ENCODE measurements around the gene PHF20.
"Not testable (repeated sequence)": the region's sequence is repeated elsewhere in the genome, so short reads cannot be mapped to it uniquely, and the experiment has no call there.

Gene PHF20

DNA sequence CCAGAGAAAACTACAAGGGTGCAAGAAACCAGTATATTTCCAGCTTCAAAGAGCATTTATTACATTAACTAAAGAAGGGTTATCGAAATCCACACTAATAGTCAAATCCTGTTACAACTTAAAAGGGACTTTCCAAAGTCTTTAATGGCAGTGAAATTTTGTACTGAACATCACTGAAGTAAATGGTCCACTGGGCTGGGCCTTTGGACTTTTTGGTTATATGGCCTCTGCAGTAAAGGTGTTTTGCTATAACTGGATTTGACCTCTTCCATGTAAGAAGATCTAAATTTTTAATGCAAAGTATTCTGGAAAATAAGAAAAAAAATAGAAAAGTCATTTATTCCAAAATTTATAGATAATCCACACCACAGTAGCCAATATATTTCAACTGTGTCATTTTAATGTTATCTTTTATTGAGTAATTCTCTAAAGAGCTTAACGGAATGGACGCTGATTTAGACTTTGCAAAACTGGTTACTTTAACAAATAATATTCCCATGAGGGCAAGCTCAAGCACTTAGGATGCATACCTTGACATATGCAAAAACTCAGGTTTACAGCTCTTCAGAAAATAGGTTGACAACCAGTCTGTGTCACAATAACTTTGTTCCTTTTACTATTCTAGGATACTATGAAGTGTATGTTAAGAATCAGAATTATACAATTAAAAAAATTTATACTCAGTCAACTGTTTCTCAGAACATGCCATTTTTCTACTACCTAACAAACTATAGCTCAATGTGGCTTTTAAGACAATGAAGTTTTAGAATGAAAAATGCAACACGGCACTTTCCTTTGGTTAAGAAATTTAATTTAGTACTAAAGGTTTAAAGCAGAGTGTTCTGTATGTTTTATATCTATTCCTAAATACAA, 36.8 kb upstream of the PHF20 start:
- Mint-ChIP-seq H3K36me3 (ENCODE audit: low read depth) (peaks cover 88% of the 10 kb centered on the region), H3K4me1 (ENCODE audit: low read depth) (peaks cover 96% of the 10 kb centered on the region), H3K27me3 (no peaks in the 10 kb centered on the region), H3K27ac (peak overlapping the region; percentile 38), H3K4me3 (peak overlapping the region; percentile 59), H3K9me3 (no peaks in the 10 kb centered on the region)

DNA sequence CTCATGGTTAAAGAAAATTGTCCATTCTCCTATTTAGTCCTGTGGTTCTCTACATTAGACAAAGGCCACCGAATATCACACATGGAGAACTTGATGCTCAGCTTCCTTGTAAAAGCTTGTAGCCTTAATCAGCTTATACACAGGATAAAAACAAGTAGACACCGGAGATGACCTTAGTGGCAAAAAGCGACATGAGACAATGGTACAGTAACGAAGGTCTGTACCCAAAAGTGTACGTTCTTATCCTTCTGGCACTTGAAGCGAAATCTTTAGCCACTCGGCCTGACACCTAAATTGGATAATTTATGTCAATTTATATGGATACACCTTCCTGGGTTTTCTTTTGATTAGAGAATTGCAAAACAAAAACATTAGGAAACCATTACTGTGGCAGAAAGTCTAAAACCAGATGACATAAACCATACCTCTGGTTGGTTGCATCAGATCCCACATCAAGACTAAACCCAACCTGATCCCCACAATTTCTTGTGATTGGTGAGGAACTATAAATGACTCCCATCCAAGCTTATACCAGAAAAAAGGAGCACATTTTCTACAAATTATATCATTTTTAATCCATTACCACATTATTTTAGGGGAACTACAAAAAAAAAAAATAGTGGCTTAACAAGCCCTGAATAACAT, 35.9 kb upstream of the PHF20 start:
- Mint-ChIP-seq H3K4me3 (peak overlapping the region; percentile 68), H3K4me1 (ENCODE audit: low read depth) (peaks cover 93% of the 10 kb centered on the region), H3K27me3 (no peaks in the 10 kb centered on the region), H3K27ac (peak overlapping the region; percentile 83), H3K36me3 (ENCODE audit: low read depth) (peaks cover 88% of the 10 kb centered on the region), H3K9me3 (no peaks in the 10 kb centered on the region)

DNA sequence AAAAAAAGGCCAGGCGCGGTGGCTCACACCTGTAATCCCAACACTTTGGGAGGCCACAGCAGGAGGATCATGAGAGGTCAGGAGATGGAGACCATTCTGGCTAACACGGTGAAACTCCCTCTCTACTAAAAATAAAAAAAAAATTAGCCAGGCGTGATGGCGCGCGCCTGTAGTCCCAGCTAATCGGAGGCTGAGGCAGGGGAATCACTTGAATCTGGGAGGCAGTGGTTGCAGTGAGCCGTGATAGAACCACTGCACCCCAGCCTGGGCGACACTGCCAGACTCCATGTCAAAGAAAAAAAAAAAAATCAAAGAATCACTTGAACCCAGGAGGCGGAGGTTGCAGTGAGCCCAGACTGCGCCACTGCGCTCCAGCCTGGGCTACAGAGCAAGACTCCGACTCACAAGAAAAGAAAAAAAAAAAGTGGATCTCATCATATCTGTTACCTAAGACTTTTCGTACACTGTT, 33.9 kb upstream of the PHF20 start:
- Mint-ChIP-seq H3K27me3 (no peaks in the 10 kb centered on the region), H3K4me1 (ENCODE audit: low read depth) (peaks cover 80% of the 10 kb centered on the region), H3K9me3 (no peaks in the 10 kb centered on the region), H3K36me3 (ENCODE audit: low read depth) (peaks cover 80% of the 10 kb centered on the region), H3K4me3 (peak overlapping the region; percentile 83), H3K27ac (peak overlapping the region; percentile 86)

DNA sequence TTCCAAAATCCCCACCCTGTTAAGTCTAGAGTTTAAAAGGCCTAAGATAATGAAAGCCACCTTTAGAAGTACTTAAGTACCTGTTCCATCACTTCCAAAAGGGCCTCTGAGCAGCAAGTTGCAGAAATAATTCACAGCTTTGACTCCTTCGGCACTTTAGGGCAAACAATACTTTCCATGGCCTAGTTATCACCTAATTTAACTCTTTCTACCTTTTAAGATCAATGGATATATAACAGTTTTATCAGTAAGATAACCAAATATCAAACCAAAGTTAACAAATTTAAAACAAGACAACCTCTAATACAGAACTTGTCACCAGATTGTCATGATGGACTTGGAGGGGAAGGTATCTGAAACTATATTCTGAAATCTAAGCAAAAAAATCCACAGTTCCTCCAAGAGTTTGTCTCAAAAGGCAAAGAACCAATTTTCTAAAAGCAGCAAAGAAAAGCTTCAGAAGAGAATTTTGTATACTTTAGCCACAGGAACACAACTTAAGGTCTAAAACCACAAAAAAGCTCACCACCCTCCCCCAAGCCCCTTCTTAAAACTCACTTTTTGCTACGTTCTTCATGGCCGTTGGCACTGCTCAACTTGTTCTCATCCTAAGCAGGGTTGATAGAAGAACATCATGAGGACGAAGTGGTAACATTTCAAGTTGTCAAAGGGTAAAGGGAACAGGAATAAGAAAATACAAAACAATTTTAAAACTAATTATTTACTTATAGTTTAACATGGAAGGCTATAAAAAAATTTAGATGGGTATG, 33.2 kb upstream of the PHF20 start:
- peaks cover 73% of the 10 kb centered on the region for H3K36me3 Mint-ChIP-seq (ENCODE audit: low read depth)
- H3K4me3 Mint-ChIP-seq, result peak overlapping the region; percentile 83
- H3K27me3 Mint-ChIP-seq, result no peaks in the 10 kb centered on the region
- H3K27ac Mint-ChIP-seq, result peak overlapping the region; percentile 86
- no peaks in the 10 kb centered on the region for H3K9me3 Mint-ChIP-seq
- peaks cover 80% of the 10 kb centered on the region for H3K4me1 Mint-ChIP-seq (ENCODE audit: low read depth)

DNA sequence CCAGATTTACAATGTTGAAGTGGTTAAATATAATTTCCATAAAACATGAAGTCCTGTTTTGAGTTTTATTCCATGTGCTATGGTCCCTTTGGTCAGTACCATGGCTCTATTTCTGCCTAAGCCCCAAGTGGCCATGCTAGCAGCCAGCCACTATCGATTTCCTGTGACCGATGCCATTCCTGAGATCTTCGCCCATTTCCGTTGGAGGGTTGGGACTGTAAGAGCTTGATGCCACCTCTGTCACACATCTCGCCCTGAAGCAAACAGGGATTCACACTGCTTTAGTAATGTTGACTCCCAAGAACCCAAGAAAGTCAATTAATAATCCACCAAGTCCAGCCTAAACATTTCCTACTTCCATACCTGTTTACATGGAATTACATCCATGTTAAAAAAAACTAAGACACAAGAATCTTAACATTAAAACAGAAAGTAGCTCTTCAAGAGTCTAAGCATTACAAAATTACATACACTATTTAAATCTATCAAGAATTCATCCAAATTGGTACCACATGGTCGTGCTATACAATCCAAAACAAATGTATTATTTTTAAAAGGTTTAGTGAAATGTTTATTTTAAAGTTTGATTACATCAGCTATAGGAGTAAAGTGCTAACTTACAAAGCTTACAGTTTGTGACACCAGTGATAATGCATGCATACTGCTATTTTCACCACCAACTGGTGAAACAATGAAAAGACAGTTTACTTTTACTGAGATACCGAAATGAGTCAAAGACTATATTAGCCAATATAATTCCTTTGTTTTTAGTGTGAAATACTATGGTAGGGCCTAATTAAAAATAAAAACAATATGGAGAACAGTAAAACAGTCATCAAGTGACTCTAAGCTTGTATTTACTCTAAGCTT, 32.3 kb upstream of the PHF20 start:
- H3K27me3 Mint-ChIP-seq, result no peaks in the 10 kb centered on the region
- no peaks in the 10 kb centered on the region for H3K9me3 Mint-ChIP-seq
- peaks cover 80% of the 10 kb centered on the region for H3K4me1 Mint-ChIP-seq (ENCODE audit: low read depth)
- peak overlapping the region; percentile 99 for H3K27ac Mint-ChIP-seq
- H3K4me3 Mint-ChIP-seq, result peak overlapping the region; percentile 98
- peaks cover 64% of the 10 kb centered on the region for H3K36me3 Mint-ChIP-seq (ENCODE audit: low read depth)

DNA sequence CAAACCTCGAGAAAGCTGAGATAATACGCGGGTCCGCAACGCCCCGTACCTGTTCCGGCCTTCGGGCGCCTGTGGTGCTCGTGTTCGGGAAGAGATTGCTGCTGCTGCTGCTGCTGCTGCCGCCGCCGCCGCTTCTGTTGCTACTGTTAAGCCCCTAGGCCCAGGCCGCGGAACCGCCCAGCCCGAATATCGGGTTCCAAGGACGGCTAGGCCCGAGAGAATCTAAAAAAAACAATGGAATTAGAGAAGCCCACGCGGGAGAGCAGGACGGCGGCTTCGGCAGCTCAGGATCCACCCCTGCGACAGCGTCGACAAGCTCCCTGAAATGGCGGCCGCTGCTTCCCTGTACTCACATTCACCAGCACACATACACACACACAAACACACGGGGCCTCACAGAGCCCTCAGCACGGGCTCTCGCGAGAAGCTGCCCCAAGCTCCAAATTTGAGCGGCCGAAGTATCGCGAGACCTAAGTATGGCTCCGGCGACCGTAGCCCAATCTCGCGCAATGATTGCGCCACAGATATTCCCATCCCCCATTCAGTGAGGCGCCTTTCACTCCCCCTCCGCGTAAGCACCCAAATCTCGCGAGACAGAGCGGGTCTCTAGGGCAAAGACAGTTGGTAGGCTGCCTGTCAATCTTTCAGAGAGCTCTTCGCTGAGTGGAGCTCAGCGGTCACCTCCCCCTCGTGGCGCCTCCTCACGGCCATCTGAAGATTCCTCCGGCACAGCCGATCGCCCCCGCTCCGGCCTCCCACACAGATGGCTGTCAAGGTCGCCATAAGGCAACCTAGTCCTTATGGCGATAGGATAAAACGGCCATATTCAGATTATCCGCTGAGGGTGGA, 29.7 kb upstream of the PHF20 start, which contains the start of gene RBM39:
Gene RBM39 (minus strand): TSS at position 369 of the 849 bp plus-strand sequence. CDS start 1,386 bp downstream, outside the sequence.
- H3K27ac Mint-ChIP-seq, result peak within 1 kb of the TSS; percentile 99
- H3K27me3 Mint-ChIP-seq, result no peaks in the 10 kb centered on the region
- H3K4me1 Mint-ChIP-seq (ENCODE audit: low read depth), result peaks cover 57% of the 10 kb centered on the region
- H3K9me3 Mint-ChIP-seq, result no peaks in the 10 kb centered on the region
- H3K36me3 Mint-ChIP-seq (ENCODE audit: low read depth), result peaks cover 44% of the 10 kb centered on the region
- peak within 1 kb of the TSS; percentile 98 for H3K4me3 Mint-ChIP-seq

DNA sequence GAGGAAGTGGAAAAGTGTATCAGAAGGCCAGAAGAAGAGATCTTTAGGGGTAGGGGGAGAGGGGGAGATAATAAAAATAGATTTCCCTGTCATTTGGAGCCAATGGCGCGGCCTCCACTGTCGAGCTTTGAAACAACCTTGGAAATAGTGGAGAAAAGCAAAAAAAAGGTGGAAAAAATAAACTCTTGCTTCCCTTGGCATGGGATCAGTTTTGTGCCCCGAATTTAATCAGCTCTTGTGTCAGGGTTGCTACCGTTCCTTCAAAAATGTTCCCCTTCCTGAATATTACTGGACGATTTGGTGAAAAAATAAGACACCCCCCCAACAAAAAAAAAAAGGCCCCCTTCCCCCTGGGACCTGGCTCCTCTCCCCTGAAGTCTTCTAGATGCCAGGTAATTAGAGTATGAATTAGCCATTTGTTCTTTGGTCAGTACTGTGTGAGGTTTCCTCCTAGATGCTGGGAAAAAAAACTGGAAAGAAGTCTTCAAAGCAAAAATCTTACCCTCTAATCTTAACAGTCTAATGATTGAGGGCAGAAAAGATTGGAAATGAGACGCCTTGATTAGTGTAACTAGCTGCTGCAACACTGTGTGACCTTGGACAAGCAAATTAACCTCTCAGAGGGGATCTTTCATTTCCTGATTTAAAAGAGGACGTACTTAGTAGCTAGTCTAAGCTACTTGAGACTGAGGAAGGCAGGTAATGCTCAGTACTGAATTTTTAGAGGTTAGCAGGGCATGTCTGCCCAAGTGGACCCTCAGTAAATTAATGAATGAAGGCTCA, 28.9 kb upstream of the PHF20 start:
- peak overlapping the region; percentile 98 for H3K4me3 Mint-ChIP-seq
- peak overlapping the region; percentile 99 for H3K27ac Mint-ChIP-seq
- no peaks in the 10 kb centered on the region for H3K27me3 Mint-ChIP-seq
- H3K9me3 Mint-ChIP-seq, result no peaks in the 10 kb centered on the region
- peaks cover 49% of the 10 kb centered on the region for H3K4me1 Mint-ChIP-seq (ENCODE audit: low read depth)
- H3K36me3 Mint-ChIP-seq (ENCODE audit: low read depth), result peaks cover 38% of the 10 kb centered on the region

DNA sequence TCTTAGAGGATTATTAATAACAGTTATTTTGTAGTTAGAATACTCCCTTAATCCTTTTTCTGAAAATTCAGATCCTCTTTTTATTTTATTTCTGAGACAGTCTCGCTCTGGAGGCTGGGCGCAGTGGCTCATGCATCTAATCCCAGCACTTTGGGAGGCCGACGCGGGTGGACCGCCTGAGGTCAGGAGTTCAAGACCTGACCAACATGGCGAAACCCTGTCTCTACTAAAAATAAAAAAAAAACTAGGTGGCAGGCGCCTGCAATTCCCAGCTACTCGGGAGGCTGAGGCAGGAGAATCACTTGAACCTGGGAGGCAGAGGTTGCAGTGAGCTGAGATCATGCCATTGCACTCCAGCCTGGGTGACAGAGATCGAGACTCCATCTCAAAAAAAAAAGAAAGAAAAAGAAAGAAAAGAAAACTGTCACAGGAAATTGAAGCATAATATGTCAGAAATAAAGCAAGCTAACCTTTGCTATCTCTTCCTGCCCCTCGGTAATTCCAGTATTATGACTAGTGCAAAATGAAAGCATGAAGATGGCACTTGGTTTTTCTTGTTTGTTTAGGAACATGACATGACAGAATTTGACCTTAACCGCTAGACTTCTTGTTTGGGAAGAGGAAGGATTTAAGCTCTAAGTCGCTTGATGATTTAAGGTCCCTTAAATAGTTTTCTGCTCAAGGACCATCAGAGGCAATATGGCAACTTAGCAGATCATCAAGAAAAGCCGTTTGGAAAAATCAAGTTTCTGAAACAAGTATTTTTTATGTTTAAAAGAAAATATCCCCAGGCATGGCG, 27.9 kb upstream of the PHF20 start:
- H3K36me3 Mint-ChIP-seq (ENCODE audit: low read depth), result peaks cover 28% of the 10 kb centered on the region
- H3K4me3 Mint-ChIP-seq, result peak overlapping the region; percentile 98
- peaks cover 39% of the 10 kb centered on the region for H3K4me1 Mint-ChIP-seq (ENCODE audit: low read depth)
- H3K27me3 Mint-ChIP-seq, result no peaks in the 10 kb centered on the region
- H3K27ac Mint-ChIP-seq, result peak overlapping the region; percentile 99
- H3K9me3 Mint-ChIP-seq, result no peaks in the 10 kb centered on the region

DNA sequence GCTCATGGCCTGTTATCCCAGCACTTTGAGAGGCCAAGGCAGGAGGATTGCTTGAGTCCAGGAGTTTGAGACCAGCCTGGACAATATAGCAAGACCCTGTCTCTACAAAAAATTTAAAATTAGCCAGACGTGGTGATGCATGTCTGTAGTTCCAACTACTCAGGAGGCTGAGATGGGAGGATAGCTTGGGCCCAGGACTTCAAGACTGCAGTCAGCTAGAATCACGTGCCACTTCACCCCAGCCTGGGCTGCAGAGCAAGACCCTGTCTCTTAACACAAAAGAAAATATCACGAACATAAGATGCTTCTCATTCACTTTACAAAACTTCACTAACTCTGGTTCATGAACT, 27.3 kb upstream of the PHF20 start:
- not testable (repeated sequence) for H3K27me3 Mint-ChIP-seq, H3K9me3 Mint-ChIP-seq
- H3K4me3 Mint-ChIP-seq, result peak overlapping the region; percentile 98
- peak overlapping the region; percentile 99 for H3K27ac Mint-ChIP-seq
- peaks cover 22% of the 10 kb centered on the region for H3K36me3 Mint-ChIP-seq (ENCODE audit: low read depth)
- H3K4me1 Mint-ChIP-seq (ENCODE audit: low read depth), result peaks cover 35% of the 10 kb centered on the region

DNA sequence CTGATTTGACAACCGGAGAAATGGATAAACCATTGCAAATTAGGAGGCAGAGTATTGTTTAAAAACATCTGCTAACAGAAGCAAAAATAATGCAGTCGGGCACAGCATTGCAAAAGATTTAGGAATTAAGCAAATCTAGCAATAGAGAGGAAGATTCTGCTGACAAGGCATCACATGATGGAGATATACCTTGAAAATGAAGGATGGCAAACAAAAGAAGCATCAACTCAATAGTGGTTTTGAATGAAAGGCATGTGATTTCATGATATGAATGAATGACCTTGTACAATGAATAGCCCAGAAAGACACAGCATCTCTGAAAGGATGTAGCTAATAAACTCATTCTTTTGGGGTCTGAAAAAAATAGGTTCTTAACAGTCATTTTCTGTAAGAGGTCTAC, 21.2 kb upstream of the PHF20 start:
- no peak overlapping the region for H3K4me3 Mint-ChIP-seq
- H3K27me3 Mint-ChIP-seq, result no peaks in the 10 kb centered on the region
- no peaks in the 10 kb centered on the region for H3K4me1 Mint-ChIP-seq (ENCODE audit: low read depth)
- no peaks in the 10 kb centered on the region for H3K9me3 Mint-ChIP-seq
- no peak overlapping the region for H3K27ac Mint-ChIP-seq
- H3K36me3 Mint-ChIP-seq (ENCODE audit: low read depth), result no peaks in the 10 kb centered on the region

DNA sequence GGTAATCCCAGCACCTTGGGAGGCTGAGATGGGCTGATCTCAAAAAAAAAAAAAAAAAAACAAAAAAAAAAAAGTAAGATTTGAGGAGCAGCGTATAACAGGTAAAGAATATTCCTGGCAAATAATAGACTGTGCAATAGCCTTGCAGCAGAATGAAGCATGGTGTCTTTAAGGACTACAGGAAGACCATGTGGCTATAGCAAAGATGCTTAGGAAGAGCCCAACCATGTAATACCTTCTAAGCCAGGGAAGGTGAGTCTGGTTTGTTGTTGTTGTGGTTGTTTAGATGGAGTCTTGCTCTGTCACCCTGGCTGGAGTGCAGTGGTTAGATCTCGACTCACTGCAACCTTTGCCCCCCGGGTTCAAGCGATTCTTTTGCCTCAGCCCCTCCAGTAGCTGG, 15.4 kb upstream of the PHF20 start:
- Mint-ChIP-seq H3K36me3 (ENCODE audit: low read depth) (no peaks in the 10 kb centered on the region), H3K27ac (no peak overlapping the region), H3K4me3 (no peak overlapping the region), H3K4me1 (ENCODE audit: low read depth) (peaks cover 4% of the 10 kb centered on the region), H3K27me3 (no peaks in the 10 kb centered on the region), H3K9me3 (no peaks in the 10 kb centered on the region)

DNA sequence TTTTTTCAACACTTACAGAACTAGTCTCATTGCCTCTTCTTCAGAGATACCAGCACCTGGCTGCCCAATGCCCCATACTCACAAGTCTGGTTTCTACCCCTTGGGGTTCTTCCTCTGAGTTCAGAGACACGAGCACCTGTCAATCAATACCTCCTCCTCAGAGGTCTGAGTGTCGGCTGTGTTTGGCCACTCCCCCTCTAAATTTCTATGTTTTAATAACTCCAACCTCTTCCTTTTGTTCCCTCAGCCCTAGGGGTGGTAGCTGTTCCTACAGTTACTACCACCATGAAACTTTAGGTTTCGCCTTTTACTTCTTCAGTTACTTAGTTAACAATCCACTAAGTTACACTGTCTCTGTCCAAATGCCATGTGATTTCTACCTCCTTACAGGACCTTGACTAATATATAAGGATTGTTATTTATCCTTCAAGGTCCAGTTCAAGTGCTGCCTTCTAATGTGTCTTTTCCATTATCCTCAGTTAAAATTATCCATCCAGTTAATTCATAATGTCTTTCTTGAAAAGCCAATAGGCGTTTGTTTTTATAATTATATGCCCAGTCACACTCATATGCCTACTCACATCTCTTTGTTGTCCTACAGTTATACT, 14.6 kb upstream of the PHF20 start:
- peaks cover 4% of the 10 kb centered on the region for H3K4me1 Mint-ChIP-seq (ENCODE audit: low read depth)
- no peaks in the 10 kb centered on the region for H3K9me3 Mint-ChIP-seq
- H3K27ac Mint-ChIP-seq, result no peak overlapping the region
- no peak overlapping the region for H3K4me3 Mint-ChIP-seq
- no peaks in the 10 kb centered on the region for H3K36me3 Mint-ChIP-seq (ENCODE audit: low read depth)
- H3K27me3 Mint-ChIP-seq, result no peaks in the 10 kb centered on the region
